Memory B cell (primary cell): ENCODE measurements around the gene ADORA3.
"Not testable (repeated sequence)": the region's sequence is repeated elsewhere in the genome, so short reads cannot be mapped to it uniquely, and the experiment has no call there.

Experiments
- ATAC-seq: fragments of 150-1000 bp; cut with Tn5 transposase; 2 replicates; pipeline ENCODE4 v1.10.0; 2021; ENCODE audit warnings: low read depth, mild to moderate bottlenecking, moderate library complexity
- DNase-seq, 2 donors: peaks; one replicate each; pipeline ENCODE4 v3.0.0; 2022; ENCODE audit warnings: low spot score in 2 of 2
- H3K27ac Mint-ChIP-seq: one replicate; pipeline ENCODE4 v1.8.0; 2022; ENCODE audit warnings: mild to moderate bottlenecking, moderate library complexity, mixed read lengths
- H3K27me3 Mint-ChIP-seq: one replicate; pipeline ENCODE4 v1.8.0; 2022; ENCODE audit warnings: mixed read lengths
- H3K36me3 Mint-ChIP-seq: one replicate; pipeline ENCODE4 v1.8.0; 2022; ENCODE audit warnings: mild to moderate bottlenecking, mixed read lengths
- H3K4me1 Mint-ChIP-seq: one replicate; pipeline ENCODE4 v1.8.0; 2022; ENCODE audit warnings: mixed read lengths
- H3K4me3 Mint-ChIP-seq: one replicate; pipeline ENCODE4 v1.8.0; 2022; ENCODE audit warnings: mild to moderate bottlenecking, moderate library complexity, mixed read lengths
- H3K9me3 Mint-ChIP-seq: one replicate; pipeline ENCODE4 v1.8.0; 2022; ENCODE audit warnings: mixed read lengths

The ADORA3 gene

DNA sequence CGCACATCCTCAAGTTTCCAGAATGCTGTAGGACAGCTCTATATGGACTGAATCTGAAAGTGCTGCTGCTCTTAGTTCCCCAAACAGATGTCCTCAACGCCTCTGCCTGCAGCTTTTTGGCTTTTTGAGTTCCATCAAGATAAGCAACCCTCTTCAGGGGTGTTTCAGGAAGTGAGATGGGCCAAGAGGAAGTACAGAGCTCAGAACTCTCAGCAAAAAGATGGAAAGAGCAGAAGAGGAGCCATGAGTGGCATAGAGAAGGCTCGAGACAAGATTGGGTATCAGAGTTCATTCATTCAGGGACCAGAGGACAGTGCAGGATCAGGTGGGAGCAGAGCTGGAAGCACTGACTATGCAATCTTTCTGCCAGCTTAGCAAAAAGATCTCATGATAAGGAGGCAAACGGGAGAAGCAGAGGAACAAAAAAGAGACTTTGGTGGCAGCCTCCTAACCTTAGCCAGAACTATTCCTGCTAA lies at the start of gene ADORA3, which contains the start of gene TMIGD3:
TSS of gene ADORA3 (minus strand) at position 49 of the 476 bp plus-strand sequence. CDS start 279 bp downstream, outside the sequence.
TSS of gene TMIGD3 (minus strand) at position 49 of the 476 bp plus-strand sequence. CDS start 279 bp downstream, outside the sequence.
- H3K9me3 Mint-ChIP-seq: no peaks in the 10 kb centered on the region
- peak in 1 of 2 donors; percentile 41 for DNase-seq
- ATAC-seq: peak; percentile 18
- H3K27me3 Mint-ChIP-seq: no peaks in the 10 kb centered on the region
- H3K36me3 Mint-ChIP-seq: no peaks in the 10 kb centered on the region
- peaks cover 30% of the 10 kb centered on the region for H3K4me1 Mint-ChIP-seq
- peak within 1 kb of the TSS; percentile 72 for H3K27ac Mint-ChIP-seq
- H3K4me3 Mint-ChIP-seq: peak within 1 kb of the TSS; percentile 37

GRCh38 chr1:111553196-111553595 lies 49.8 kb upstream of the ADORA3 start:
- Mint-ChIP-seq H3K27ac (no peak overlapping the region), H3K9me3 (no peaks in the 10 kb centered on the region), H3K4me1 (no peaks in the 10 kb centered on the region), H3K27me3 (no peaks in the 10 kb centered on the region), H3K4me3 (no peak overlapping the region), H3K36me3 (no peaks in the 10 kb centered on the region)
- no peak for DNase-seq
- ATAC-seq: no peak

DNA sequence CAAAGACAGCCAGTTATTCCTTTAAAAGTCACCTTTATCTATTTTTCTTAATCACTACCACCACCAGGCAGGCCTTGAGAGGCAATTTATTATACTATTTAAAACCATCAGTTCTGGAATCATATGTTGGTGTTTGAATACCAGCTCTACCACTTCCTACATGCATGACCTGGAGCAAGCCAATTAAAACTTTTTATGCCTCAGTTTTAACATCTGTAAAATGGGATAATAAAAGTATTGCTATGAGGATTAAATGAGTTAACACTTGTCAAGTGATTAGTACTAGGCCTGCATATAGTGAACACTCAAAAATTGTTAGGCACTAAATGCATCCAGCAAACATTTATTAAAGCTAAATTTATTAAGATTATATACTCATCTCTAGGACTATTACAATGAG lies 49.2 kb upstream of the ADORA3 start:
- H3K27ac Mint-ChIP-seq: no peak overlapping the region
- DNase-seq: no peak
- H3K4me1 Mint-ChIP-seq: no peaks in the 10 kb centered on the region
- ATAC-seq: no peak
- H3K27me3 Mint-ChIP-seq: no peaks in the 10 kb centered on the region
- H3K9me3 Mint-ChIP-seq: no peaks in the 10 kb centered on the region
- no peak overlapping the region for H3K4me3 Mint-ChIP-seq
- no peaks in the 10 kb centered on the region for H3K36me3 Mint-ChIP-seq

DNA sequence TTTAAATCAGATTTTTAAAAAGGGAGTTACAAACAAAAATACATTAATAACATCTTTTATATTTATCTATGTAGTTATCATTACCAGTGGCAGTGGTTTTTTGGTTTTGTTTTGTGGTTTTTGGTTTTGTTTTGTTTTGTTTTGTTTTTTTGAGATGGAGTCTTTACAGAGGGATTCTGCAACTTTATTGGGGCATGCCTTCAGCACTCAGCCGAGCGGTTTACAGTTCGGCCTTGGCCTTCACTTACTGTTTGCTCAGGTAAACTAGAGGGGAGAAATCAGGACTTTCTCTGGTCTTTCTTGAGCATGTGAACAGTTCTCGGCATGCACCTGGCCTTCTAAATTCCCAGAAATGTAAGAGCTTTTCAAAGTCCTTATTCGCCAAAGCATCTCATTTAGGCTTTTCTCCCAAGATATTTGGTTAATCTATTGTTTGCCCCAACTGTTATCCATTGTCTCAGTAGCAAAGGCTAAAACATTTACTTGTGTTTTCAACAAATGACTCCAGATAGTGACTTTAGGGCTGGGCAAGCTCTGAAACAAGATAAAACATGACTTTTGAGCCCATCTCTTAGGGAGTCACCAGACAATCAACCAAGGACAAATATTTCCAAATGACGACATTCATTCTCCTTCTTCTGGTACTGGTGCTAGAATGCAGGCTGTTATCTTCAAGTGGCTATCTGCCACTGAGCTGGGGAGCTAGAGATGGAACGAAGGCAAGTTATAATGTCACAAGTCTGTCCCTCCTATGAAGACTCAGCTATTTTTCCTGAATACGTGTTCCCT lies 48.4 kb upstream of the ADORA3 start:
- no peaks in the 10 kb centered on the region for H3K9me3 Mint-ChIP-seq
- no peaks in the 10 kb centered on the region for H3K36me3 Mint-ChIP-seq

DNA sequence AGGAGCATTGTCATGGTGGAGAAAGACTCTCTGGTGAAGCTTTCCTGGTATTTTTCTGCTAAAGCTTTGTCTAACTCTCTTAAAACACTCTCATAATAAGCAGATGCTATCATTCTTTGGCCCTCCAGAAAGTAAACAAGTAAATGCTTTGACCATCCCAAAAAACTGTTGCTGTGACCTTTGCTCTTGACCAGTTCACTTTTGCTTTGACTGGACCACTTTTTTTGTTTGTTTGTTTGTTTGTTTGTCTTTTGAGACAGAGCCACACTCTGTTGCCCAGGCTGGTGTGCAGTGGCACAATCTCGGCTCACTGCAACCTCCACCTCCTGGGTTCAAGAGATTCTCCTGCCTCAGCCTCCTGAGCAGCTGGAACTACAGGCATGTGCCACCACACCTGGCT lies 44.4 kb upstream of the ADORA3 start:
- not testable (repeated sequence) for ATAC-seq, H3K4me1 Mint-ChIP-seq, H3K9me3 Mint-ChIP-seq, H3K36me3 Mint-ChIP-seq, H3K27ac Mint-ChIP-seq, H3K4me3 Mint-ChIP-seq, DNase-seq, H3K27me3 Mint-ChIP-seq

More for the DNA sequence above, 48.4 kb upstream of the ADORA3 start:
- no peaks in the 10 kb centered on the region for H3K27me3 Mint-ChIP-seq
- no peak overlapping the region for H3K4me3 Mint-ChIP-seq
- H3K27ac Mint-ChIP-seq: no peak overlapping the region
- ATAC-seq (no peak), DNase-seq (no peak)
- no peaks in the 10 kb centered on the region for H3K4me1 Mint-ChIP-seq

- Mint-ChIP-seq H3K36me3 (no peaks in the 10 kb centered on the region), H3K27me3 (peaks cover 2% of the 10 kb centered on the region), H3K9me3 (peaks cover 3% of the 10 kb centered on the region), H3K27ac (no peak overlapping the region), H3K4me3 (no peak overlapping the region), H3K4me1 (no peaks in the 10 kb centered on the region)
- ATAC-seq (no peak), DNase-seq (no peak)
These were observed 38.8 kb upstream of the ADORA3 start for GRCh38 chr1:111542187-111542586.

GRCh38 chr1:111541721-111542120 lies 38.3 kb upstream of the ADORA3 start:
- H3K27me3 Mint-ChIP-seq: peaks cover 2% of the 10 kb centered on the region
- no peaks in the 10 kb centered on the region for H3K4me1 Mint-ChIP-seq
- ATAC-seq (no peak), DNase-seq (no peak)
- H3K27ac Mint-ChIP-seq: no peak overlapping the region
- no peak overlapping the region for H3K4me3 Mint-ChIP-seq
- peaks cover 3% of the 10 kb centered on the region for H3K9me3 Mint-ChIP-seq
- no peaks in the 10 kb centered on the region for H3K36me3 Mint-ChIP-seq

DNA sequence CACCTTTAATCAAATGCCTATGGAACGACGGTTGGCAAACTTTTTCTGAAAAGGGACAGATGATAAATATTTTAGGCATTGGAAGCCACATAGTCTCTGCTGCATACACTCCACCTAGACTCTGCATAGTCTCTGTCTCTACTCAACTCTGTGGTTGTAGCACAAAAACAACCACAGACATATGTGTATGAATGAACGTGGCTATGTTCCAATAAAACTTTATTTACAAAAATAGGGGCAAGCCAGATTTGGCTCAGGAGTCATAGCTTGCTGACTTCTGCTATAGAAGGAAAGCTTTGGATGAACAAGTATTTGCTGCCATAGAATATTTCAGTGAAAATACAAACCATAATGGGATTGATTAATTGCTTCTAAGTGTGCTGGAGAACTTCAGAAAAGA lies 37.5 kb upstream of the ADORA3 start:
- Mint-ChIP-seq H3K36me3 (no peaks in the 10 kb centered on the region), H3K27ac (no peak overlapping the region)
- no peak for ATAC-seq

DNA sequence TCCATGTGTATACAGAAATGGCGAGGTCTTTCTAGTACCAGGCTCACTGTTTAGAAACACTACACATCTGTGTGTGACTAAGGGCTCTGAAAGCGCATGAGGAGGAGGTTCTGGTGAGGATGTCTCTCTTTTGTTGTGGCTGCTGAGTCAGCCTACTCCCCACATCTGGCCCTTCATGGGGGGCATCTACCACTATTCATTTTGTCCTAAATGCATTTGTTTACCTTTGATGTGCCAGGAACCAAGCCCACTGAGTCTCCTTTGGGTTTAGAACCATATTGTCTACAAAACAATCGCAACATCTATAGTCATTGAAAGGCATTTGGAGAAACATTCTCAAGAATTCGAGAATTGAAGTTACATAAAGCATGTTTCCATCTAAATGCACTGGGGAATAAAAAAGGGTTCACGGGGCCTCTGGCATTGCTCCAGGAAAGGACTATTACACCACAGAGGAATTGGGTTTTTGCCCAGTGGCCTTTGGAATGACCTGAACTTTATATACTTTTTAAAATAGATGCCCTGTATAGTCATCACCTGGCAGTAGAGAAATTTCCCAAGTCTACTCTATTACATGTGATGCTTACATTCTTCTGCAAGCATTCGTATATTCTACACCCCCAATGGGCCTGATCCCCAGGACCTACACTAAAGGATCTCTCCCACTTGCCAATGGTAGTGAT lies 35.1 kb upstream of the ADORA3 start:
- H3K27ac Mint-ChIP-seq: no peak overlapping the region
- no peaks in the 10 kb centered on the region for H3K4me1 Mint-ChIP-seq
- ATAC-seq (no peak), DNase-seq (no peak)
- H3K9me3 Mint-ChIP-seq: peaks cover 1% of the 10 kb centered on the region
- no peak overlapping the region for H3K4me3 Mint-ChIP-seq
- H3K36me3 Mint-ChIP-seq: no peaks in the 10 kb centered on the region
- peaks cover 3% of the 10 kb centered on the region for H3K27me3 Mint-ChIP-seq

More for the DNA sequence above, 37.5 kb upstream of the ADORA3 start:
- Mint-ChIP-seq H3K27me3 (peaks cover 3% of the 10 kb centered on the region), H3K4me1 (no peaks in the 10 kb centered on the region), H3K4me3 (no peak overlapping the region), H3K9me3 (peaks cover 3% of the 10 kb centered on the region)
- DNase-seq: no peak

GRCh38 chr1:111535256-111536191 lies 32.1 kb upstream of the ADORA3 start:
- peaks cover 3% of the 10 kb centered on the region for H3K9me3 Mint-ChIP-seq
- ATAC-seq: no peak
- DNase-seq: no peak
- no peak overlapping the region for H3K4me3 Mint-ChIP-seq
- no peak overlapping the region for H3K27ac Mint-ChIP-seq
- peaks cover 3% of the 10 kb centered on the region for H3K27me3 Mint-ChIP-seq
- no peaks in the 10 kb centered on the region for H3K4me1 Mint-ChIP-seq
- H3K36me3 Mint-ChIP-seq: peaks cover 3% of the 10 kb centered on the region

DNA sequence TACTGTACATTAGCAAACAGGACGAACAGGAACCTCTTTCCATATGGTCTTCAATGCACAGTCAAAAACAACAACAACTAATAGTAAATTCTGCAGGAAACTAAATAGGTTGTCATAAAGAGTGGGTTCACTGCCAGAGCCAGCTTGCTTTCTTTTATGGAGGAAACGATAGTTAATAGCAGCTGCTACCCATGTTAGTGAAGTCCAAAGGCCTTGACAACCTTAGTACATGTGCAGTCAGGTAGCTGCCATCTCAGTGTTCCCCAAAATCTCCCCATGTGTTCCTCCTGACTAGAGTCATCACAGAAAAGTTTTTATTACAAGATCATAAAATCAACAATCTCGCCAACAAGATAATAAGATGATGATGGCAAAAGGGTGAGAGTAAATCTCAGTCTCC lies 16.6 kb upstream of the ADORA3 start:
- ATAC-seq (no peak), DNase-seq (no peak)
- Mint-ChIP-seq H3K4me3 (no peak overlapping the region), H3K4me1 (peaks cover 23% of the 10 kb centered on the region), H3K27me3 (no peaks in the 10 kb centered on the region), H3K27ac (no peak overlapping the region), H3K9me3 (no peaks in the 10 kb centered on the region), H3K36me3 (no peaks in the 10 kb centered on the region)

DNA sequence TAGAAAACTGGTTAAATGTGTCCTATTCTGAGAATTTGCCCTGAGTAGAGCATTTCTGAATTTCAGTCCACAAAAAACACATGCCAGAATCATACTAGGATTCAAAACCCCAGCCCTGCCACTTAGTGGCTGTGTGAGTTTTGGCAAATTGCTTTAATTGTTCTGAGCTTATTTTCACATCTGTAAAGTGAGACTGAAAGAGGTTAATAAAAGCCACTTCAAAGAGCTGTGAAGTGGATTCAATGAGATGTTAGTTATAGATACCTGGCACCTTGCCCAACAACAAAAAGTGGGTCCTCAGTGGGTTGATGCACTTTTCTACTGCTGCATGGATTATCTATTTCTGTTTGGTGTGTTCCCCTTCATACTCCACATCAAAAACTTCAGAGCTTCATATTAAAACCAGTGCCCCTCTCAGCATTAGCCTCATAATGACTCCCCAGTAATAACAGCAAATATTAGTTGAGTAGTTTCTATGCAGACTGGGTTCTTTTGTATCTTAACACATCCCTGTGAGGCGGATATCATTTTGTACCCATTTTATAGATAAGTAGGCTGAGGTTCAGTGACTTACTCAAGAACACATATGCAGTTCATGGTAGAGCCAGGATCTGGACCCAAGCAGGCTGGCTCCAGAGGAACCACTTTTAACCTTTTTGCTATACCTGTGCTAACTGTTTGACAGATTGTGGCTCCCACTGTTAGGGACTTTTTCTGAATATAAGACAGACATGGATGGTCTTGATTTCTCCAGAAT lies 14.2 kb upstream of the ADORA3 start:
- Mint-ChIP-seq H3K27ac (peak overlapping the region; percentile 90), H3K4me1 (peaks cover 28% of the 10 kb centered on the region), H3K4me3 (no peak overlapping the region), H3K9me3 (no peaks in the 10 kb centered on the region), H3K36me3 (no peaks in the 10 kb centered on the region), H3K27me3 (no peaks in the 10 kb centered on the region)
- ATAC-seq: no peak
- no peak for DNase-seq

- H3K4me3 Mint-ChIP-seq: peak overlapping the region; percentile 88
- ATAC-seq: peak; percentile 85
- H3K27ac Mint-ChIP-seq: peak overlapping the region; percentile 90
- H3K27me3 Mint-ChIP-seq: no peaks in the 10 kb centered on the region
- H3K9me3 Mint-ChIP-seq: no peaks in the 10 kb centered on the region
- DNase-seq: peak; percentile 45 to 57
- no peaks in the 10 kb centered on the region for H3K36me3 Mint-ChIP-seq
- H3K4me1 Mint-ChIP-seq: peaks cover 28% of the 10 kb centered on the region
These were observed 12.6 kb upstream of the ADORA3 start for GRCh38 chr1:111516005-111516535.
